Fibroblast of villous mesenchyme (primary cell): ENCODE results near the gene GCNT1. TPM values are rescaled to one million over a fixed set of nuclear protein-coding genes. Genes with fewer than 3 reads are reported as not detected.
"Not testable (repeated sequence)": the region's sequence is repeated elsewhere in the genome, so short reads cannot be mapped to it uniquely, and the experiment has no call there.

ENCODE experiments used
- DNase-seq: peaks from one replicate; pipeline ENCODE4 v3.0.0-alpha.2; 2010; ENCODE audit warnings: low read depth
- H3K4me3 ChIP-seq: 2 replicates; pipeline ENCODE4 v1.5.1; 2011; ENCODE audit warnings: low read depth, mild to moderate bottlenecking, low read length
- CTCF ChIP-seq: IDR thresholded peaks from 2 replicates; pipeline ENCODE4 v1.5.1; 2012; ENCODE audit warnings: low read depth, mild to moderate bottlenecking, low read length; ENCODE audit not compliant: insufficient read depth
- total RNA-seq: library from RNA; depleted of rRNA; stranded (reverse); fragments of >200 nt; gene quantifications from 2 replicates; pipeline ENCODE4 v1.2.3, GENCODE V29; 2012

GCNT1 gene
- total RNA-seq, 1 donor: 9.9 TPM

GRCh38 chr9:76519075-76519835, 60.3 kb downstream of the GCNT1 start:
- no peak for DNase-seq
- no peak overlapping the region for H3K4me3 ChIP-seq
- TF ChIP-seq CTCF: no peak

GRCh38 chr9:76521244-76521681, 62.3 kb downstream of the GCNT1 start:
- DNase-seq: no peak
- no peak for TF ChIP-seq CTCF
- no peak overlapping the region for H3K4me3 ChIP-seq

- DNase-seq: no peak
- H3K4me3 ChIP-seq: no peak overlapping the region
- TF ChIP-seq CTCF: no peak
These were observed 62.9 kb downstream of the GCNT1 start for GRCh38 chr9:76521906-76522305.

GRCh38 chr9:76523617-76524200, 64.7 kb downstream of the GCNT1 start:
- DNase-seq: not testable (repeated sequence)
- peak overlapping the region; percentile 54 for H3K4me3 ChIP-seq

GRCh38 chr9:76525196-76525595, 66.2 kb downstream of the GCNT1 start:
- no peak for DNase-seq
- no peak overlapping the region for H3K4me3 ChIP-seq
- no peak for TF ChIP-seq CTCF

GRCh38 chr9:76526026-76526425, 67.0 kb downstream of the GCNT1 start:
- TF ChIP-seq CTCF: no peak
- no peak overlapping the region for H3K4me3 ChIP-seq
- no peak for DNase-seq

- no peak for TF ChIP-seq CTCF
- no peak for DNase-seq
- H3K4me3 ChIP-seq: no peak overlapping the region
These were observed 69.1 kb downstream of the GCNT1 start for GRCh38 chr9:76528056-76528455.
